ENCODE data around the gene DDA1. TPM values are rescaled to one million over a fixed set of nuclear protein-coding genes. Genes with fewer than 3 reads are reported as not detected.
A peak's percentile ranks its signal among the peaks of the same experiment; 100 is the strongest.

Gene DDA1
- total and polyA plus RNA-seq, 3 experiments from 2014 or later: 34.7 to 51.1 (median 47.9) TPM

GRCh38 chr19:17339088-17339741, 29.9 kb downstream of the DDA1 start:
- H3K4me1 ChIP-seq (ENCODE audit: insufficient read depth, low read length): peaks cover 18% of the 10 kb centered on the region
- no peaks in the 10 kb centered on the region for H3K9me3 Mint-ChIP-seq
- H3K4me3 ChIP-seq (ENCODE audit: low read length): no peak overlapping the region
- H3K4me3 Mint-ChIP-seq: peak overlapping the region; percentile 68 to 94 (median 87)
- CTCF ChIA-PET: no interaction called here
- DNase-seq: no peak
- no peaks in the 10 kb centered on the region for H3K9me3 ChIP-seq (ENCODE audit: low read length)
- peaks cover 0 to 21% (median 0%) of the 10 kb centered on the region in 3 donors for H3K36me3 Mint-ChIP-seq
- no peaks in the 10 kb centered on the region for H3K27me3 Mint-ChIP-seq
- H3K27ac Mint-ChIP-seq: no peak overlapping the region
- POLR2A ChIA-PET: no interaction called here
- no peaks in the 10 kb centered on the region for H3K27me3 ChIP-seq (ENCODE audit: insufficient read depth, low read length, poor library complexity, severe bottlenecking)
- H3K4me1 Mint-ChIP-seq: peaks cover 19 to 41% (median 27%) of the 10 kb centered on the region in 3 donors
- no peak overlapping the region for H3K27ac ChIP-seq (ENCODE audit: low read depth, low read length)
- no peaks in the 10 kb centered on the region for H3K36me3 ChIP-seq (ENCODE audit: insufficient read depth, low read length)

- Mint-ChIP-seq H3K4me1 (peaks cover 12 to 32% (median 19%) of the 10 kb centered on the region in 3 donors), H3K27ac (no peak overlapping the region), H3K9me3 (no peaks in the 10 kb centered on the region), H3K4me3 (no peak overlapping the region), H3K36me3 (peaks cover 0 to 21% (median 0%) of the 10 kb centered on the region in 3 donors), H3K27me3 (no peaks in the 10 kb centered on the region)
- POLR2A ChIA-PET: no interaction called here
- Histone ChIP-seq H3K36me3 (ENCODE audit: insufficient read depth, low read length) (no peaks in the 10 kb centered on the region), H3K4me3 (ENCODE audit: low read length) (no peak overlapping the region), H3K4me1 (ENCODE audit: insufficient read depth, low read length) (peaks cover 12% of the 10 kb centered on the region), H3K9me3 (ENCODE audit: low read length) (no peaks in the 10 kb centered on the region), H3K27me3 (ENCODE audit: insufficient read depth, low read length, poor library complexity, severe bottlenecking) (no peaks in the 10 kb centered on the region), H3K27ac (ENCODE audit: low read depth, low read length) (no peak overlapping the region)
- CTCF ChIA-PET: no interaction called here
- DNase-seq: no peak
Measured at GRCh38 chr19:17340302-17340870, 31.0 kb downstream of the DDA1 start.

- no peak overlapping the region for H3K27ac ChIP-seq (ENCODE audit: low read depth, low read length)
- no peaks in the 10 kb centered on the region for H3K27me3 ChIP-seq (ENCODE audit: insufficient read depth, low read length, poor library complexity, severe bottlenecking)
- Mint-ChIP-seq H3K4me1 (peaks cover 12 to 29% (median 16%) of the 10 kb centered on the region in 3 donors), H3K36me3 (peaks cover 0 to 21% (median 0%) of the 10 kb centered on the region in 3 donors), H3K4me3 (peak overlapping the region in 1 of 7 donors; percentile 54), H3K27me3 (no peaks in the 10 kb centered on the region), H3K27ac (no peak overlapping the region), H3K9me3 (no peaks in the 10 kb centered on the region)
- CTCF ChIA-PET: interaction anchor here (0.5 kb wide), 1 partner anchor 39 kb away, joined by 3 read pairs; no protein-coding TSS in a partner anchor
- H3K36me3 ChIP-seq (ENCODE audit: insufficient read depth, low read length): no peaks in the 10 kb centered on the region
- H3K9me3 ChIP-seq (ENCODE audit: low read length): no peaks in the 10 kb centered on the region
- peaks cover 8% of the 10 kb centered on the region for H3K4me1 ChIP-seq (ENCODE audit: insufficient read depth, low read length)
- POLR2A ChIA-PET: no interaction called here
- H3K4me3 ChIP-seq (ENCODE audit: low read length): no peak overlapping the region
- no peak for DNase-seq
Measured at GRCh38 chr19:17340871-17341357, 31.6 kb downstream of the DDA1 start.

- no peaks in the 10 kb centered on the region for H3K9me3 ChIP-seq (ENCODE audit: low read length)
- no peaks in the 10 kb centered on the region for H3K27me3 Mint-ChIP-seq
- ChIA-PET POLR2A (no interaction called here), CTCF (interaction anchor here (0.5 kb wide), 1 partner anchor 38 kb away, joined by 3 read pairs; no protein-coding TSS in a partner anchor)
- no peaks in the 10 kb centered on the region for H3K36me3 ChIP-seq (ENCODE audit: insufficient read depth, low read length)
- DNase-seq: no peak
- peaks cover 0 to 21% (median 0%) of the 10 kb centered on the region in 3 donors for H3K36me3 Mint-ChIP-seq
- H3K9me3 Mint-ChIP-seq: no peaks in the 10 kb centered on the region
- peaks cover 15 to 31% (median 20%) of the 10 kb centered on the region in 3 donors for H3K4me1 Mint-ChIP-seq
- H3K27ac ChIP-seq (ENCODE audit: low read depth, low read length): no peak overlapping the region
- H3K4me3 ChIP-seq (ENCODE audit: low read length): no peak overlapping the region
- no peaks in the 10 kb centered on the region for H3K27me3 ChIP-seq (ENCODE audit: insufficient read depth, low read length, poor library complexity, severe bottlenecking)
- peaks cover 8% of the 10 kb centered on the region for H3K4me1 ChIP-seq (ENCODE audit: insufficient read depth, low read length)
- H3K27ac Mint-ChIP-seq: peak overlapping the region in 1 of 8 donors; percentile 6
- H3K4me3 Mint-ChIP-seq: peak overlapping the region in 1 of 7 donors; percentile 54
Measured at GRCh38 chr19:17341386-17341785, 32.0 kb downstream of the DDA1 start.

GRCh38 chr19:17341845-17342244, 32.5 kb downstream of the DDA1 start:
- Histone ChIP-seq H3K4me1 (ENCODE audit: insufficient read depth, low read length) (peaks cover 8% of the 10 kb centered on the region), H3K27me3 (ENCODE audit: insufficient read depth, low read length, poor library complexity, severe bottlenecking) (no peaks in the 10 kb centered on the region), H3K36me3 (ENCODE audit: insufficient read depth, low read length) (no peaks in the 10 kb centered on the region), H3K9me3 (ENCODE audit: low read length) (no peaks in the 10 kb centered on the region), H3K27ac (ENCODE audit: low read depth, low read length) (no peak overlapping the region), H3K4me3 (ENCODE audit: low read length) (no peak overlapping the region)
- H3K27me3 Mint-ChIP-seq: peaks cover 0 to under 1% of the 10 kb centered on the region in 2 donors
- peaks cover 11 to 27% (median 16%) of the 10 kb centered on the region in 3 donors for H3K4me1 Mint-ChIP-seq
- no peak overlapping the region for H3K4me3 Mint-ChIP-seq
- POLR2A ChIA-PET: interaction anchor here (0.6 kb wide), 2 partner anchors 10 to 1889 kb away, joined by 3 to 8 read pairs; no protein-coding TSS in a partner anchor
- DNase-seq: no peak
- CTCF ChIA-PET: no interaction called here
- no peaks in the 10 kb centered on the region for H3K9me3 Mint-ChIP-seq
- H3K36me3 Mint-ChIP-seq: peaks cover 0 to 19% (median 0%) of the 10 kb centered on the region in 3 donors
- H3K27ac Mint-ChIP-seq: peak overlapping the region in 1 of 8 donors; percentile 6

GRCh38 chr19:17346109-17346671, 36.8 kb downstream of the DDA1 start:
- no peak overlapping the region for H3K27ac ChIP-seq (ENCODE audit: low read depth, low read length)
- Mint-ChIP-seq H3K27ac (peak overlapping the region in 1 of 8 donors; percentile 51), H3K4me3 (no peak overlapping the region), H3K36me3 (peaks cover 0 to 10% (median 0%) of the 10 kb centered on the region in 3 donors), H3K27me3 (peaks cover 9 to 31% of the 10 kb centered on the region in 2 donors), H3K9me3 (no peaks in the 10 kb centered on the region), H3K4me1 (peaks cover 5 to 6% (median 5%) of the 10 kb centered on the region in 3 donors)
- ChIA-PET CTCF (interaction anchor here (0.7 to 2.1 kb wide), 13 partner anchors 11 to 115 kb away, joined by 3 to 7 read pairs (median 4); partner anchors contain the start of genes DDA1 and TMEM221), POLR2A (no interaction called here)
- DNase-seq: peak; percentile 62 to 81 (median 68)
- peaks cover 6% of the 10 kb centered on the region for H3K27me3 ChIP-seq (ENCODE audit: insufficient read depth, low read length, poor library complexity, severe bottlenecking)
- no peak overlapping the region for H3K4me3 ChIP-seq (ENCODE audit: low read length)
- H3K36me3 ChIP-seq (ENCODE audit: insufficient read depth, low read length): no peaks in the 10 kb centered on the region
- H3K4me1 ChIP-seq (ENCODE audit: insufficient read depth, low read length): no peaks in the 10 kb centered on the region
- H3K9me3 ChIP-seq (ENCODE audit: low read length): no peaks in the 10 kb centered on the region

- Histone ChIP-seq H3K27ac (ENCODE audit: low read depth, low read length) (no peak overlapping the region), H3K4me3 (ENCODE audit: low read length) (no peak overlapping the region), H3K27me3 (ENCODE audit: insufficient read depth, low read length, poor library complexity, severe bottlenecking) (peaks cover 6% of the 10 kb centered on the region), H3K36me3 (ENCODE audit: insufficient read depth, low read length) (no peaks in the 10 kb centered on the region), H3K4me1 (ENCODE audit: insufficient read depth, low read length) (no peaks in the 10 kb centered on the region), H3K9me3 (ENCODE audit: low read length) (no peaks in the 10 kb centered on the region)
- Mint-ChIP-seq H3K27ac (no peak overlapping the region), H3K27me3 (peaks cover 14 to 39% of the 10 kb centered on the region in 2 donors), H3K9me3 (no peaks in the 10 kb centered on the region), H3K4me3 (no peak overlapping the region), H3K4me1 (peaks cover 5 to 11% (median 6%) of the 10 kb centered on the region in 3 donors), H3K36me3 (peaks cover 0 to 3% (median 0%) of the 10 kb centered on the region in 3 donors)
- DNase-seq: no peak
- CTCF ChIA-PET: interaction anchor here (1.0 to 2.0 kb wide), 2 partner anchors 38 to 41 kb away, joined by 3 to 6 read pairs; no protein-coding TSS in a partner anchor
- POLR2A ChIA-PET: no interaction called here
Measured at GRCh38 chr19:17347361-17347760, 38.0 kb downstream of the DDA1 start.

Measured in CD8-positive, alpha-beta memory T cell (primary cell).